GM21825 (cell line): ENCODE measurements around the gene RYR1.
"Not testable (repeated sequence)": the region's sequence is repeated elsewhere in the genome, so short reads cannot be mapped to it uniquely, and the experiment has no call there.

Experiments used
- ATAC-seq: cut with Tn5 transposase; IDR thresholded peaks from one replicate; pipeline ENCODE4 v1.9.1; 2021; ENCODE audit warnings: mild to moderate bottlenecking, moderate library complexity; ENCODE audit not compliant: unreplicated experiment

Gene RYR1

GRCh38 chr19:38537071-38537936 lies 103.8 kb downstream of the RYR1 start:
- ATAC-seq = no peak

GRCh38 chr19:38538386-38538785 lies 104.9 kb downstream of the RYR1 start:
- ATAC-seq = no peak

GRCh38 chr19:38538793-38539528 lies 105.5 kb downstream of the RYR1 start:
- no peak for ATAC-seq

- no peak for ATAC-seq
Measured at GRCh38 chr19:38539751-38540150, 106.3 kb downstream of the RYR1 start.

- no peak for ATAC-seq
Measured at GRCh38 chr19:38542040-38542439, 108.5 kb downstream of the RYR1 start.

- ATAC-seq = no peak
Measured at GRCh38 chr19:38543286-38543806, 109.9 kb downstream of the RYR1 start.

- ATAC-seq = no peak
Measured at GRCh38 chr19:38543807-38544568, 110.5 kb downstream of the RYR1 start.

- ATAC-seq = no peak
Measured at GRCh38 chr19:38544569-38545315, 111.3 kb downstream of the RYR1 start.

- no peak for ATAC-seq
Measured at GRCh38 chr19:38545596-38545995, 112.1 kb downstream of the RYR1 start.

- ATAC-seq = no peak
Measured at GRCh38 chr19:38547421-38547820, 113.9 kb downstream of the RYR1 start.

- no peak for ATAC-seq
Measured at GRCh38 chr19:38549061-38549460, 115.6 kb downstream of the RYR1 start.

- ATAC-seq = no peak
Measured at GRCh38 chr19:38549942-38550341, 116.5 kb downstream of the RYR1 start.

- no peak for ATAC-seq
Measured at GRCh38 chr19:38550376-38550775, 116.9 kb downstream of the RYR1 start.

- ATAC-seq = no peak
Measured at GRCh38 chr19:38551450-38551813, 117.9 kb downstream of the RYR1 start.

GRCh38 chr19:38553239-38553638 lies 119.7 kb downstream of the RYR1 start:
- ATAC-seq = not testable (repeated sequence)

GRCh38 chr19:38554676-38555141 lies 121.2 kb downstream of the RYR1 start:
- ATAC-seq = no peak

- no peak for ATAC-seq
Measured at GRCh38 chr19:38555200-38555599, 121.7 kb downstream of the RYR1 start.

GRCh38 chr19:38556521-38557174 lies 123.2 kb downstream of the RYR1 start:
- no peak for ATAC-seq

- ATAC-seq = peak; percentile 52
Measured at GRCh38 chr19:38557205-38557799, 123.8 kb downstream of the RYR1 start.
